IMR-90 (cell line): ENCODE data around the gene ENTPD1. TPM values are rescaled to one million over a fixed set of nuclear protein-coding genes. Genes with fewer than 3 reads are reported as not detected.
A peak's percentile ranks its signal among the peaks of the same experiment; 100 is the strongest.

ENCODE experiments used
- ATAC-seq: fragments of 200-7000 bp; cut with Tn5 transposase; 2 replicates; pipeline ENCODE4 v1.9.1; 2020; ENCODE audit warnings: low read depth, mild to moderate bottlenecking, moderate library complexity
- BruUV-seq: library from RNA; stranded (reverse); fragments of 400-500 nt; replicated peaks from 2 replicates; lab custom pipeline; 2021; lab: Mats Ljungman, UMichigan
- CTCF ChIA-PET: fragments of 300-600 bp; formaldehyde crosslinking; extraction: SDS; loops from one replicate; lab custom pipeline; 2021; ENCODE audit warnings: antibody characterized with exemption; lab: Yijun Ruan, JAX
- POLR2A ChIA-PET: fragments of 300-600 bp; sonication (Branson Sonifier 250); formaldehyde crosslinking; loops from one replicate; lab custom pipeline; 2022; ENCODE audit warnings: antibody characterized with exemption; ENCODE audit not compliant: unreplicated experiment; lab: Charles Lee
- DNase-seq: peaks from one replicate; pipeline ENCODE4 v3.0.0; 2013
- H2AFZ ChIP-seq: replicated peaks from 2 replicates; pipeline ENCODE3; 2013; ENCODE audit warnings: low read length, mild to moderate bottlenecking; ENCODE audit not compliant: poor library complexity
- H2AK5ac ChIP-seq: 2 replicates; pipeline ENCODE4 v1.6.1; 2013; ENCODE audit warnings: low read depth, low read length, inconsistent platforms
- H2AK9ac ChIP-seq: replicated peaks from 2 replicates; pipeline ENCODE3; 2013; ENCODE audit warnings: mild to moderate bottlenecking, low read depth, low read length, moderate library complexity; ENCODE audit not compliant: poor library complexity
- H2BK120ac ChIP-seq: 2 replicates; pipeline ENCODE4 v1.6.1; 2013; ENCODE audit warnings: low read depth, low read length, inconsistent platforms
- H2BK15ac ChIP-seq: 3 replicates; pipeline ENCODE4 v1.6.1; 2013; ENCODE audit warnings: low read depth, low read length, inconsistent platforms
- H2BK20ac ChIP-seq: 2 replicates; pipeline ENCODE4 v1.6.1; 2013; ENCODE audit warnings: low read depth, mild to moderate bottlenecking, inconsistent platforms, low read length, moderate library complexity
- H2BK5ac ChIP-seq: 2 replicates; pipeline ENCODE4 v1.6.1; 2013; ENCODE audit warnings: mild to moderate bottlenecking, low read depth, low read length, inconsistent platforms; ENCODE audit not compliant: poor library complexity, severe bottlenecking
- H3K14ac ChIP-seq: replicated peaks from 2 replicates; pipeline ENCODE4 v1.6.1; 2013; ENCODE audit warnings: low read depth, low read length, inconsistent platforms
- H3K18ac ChIP-seq: 2 replicates; pipeline ENCODE4 v1.6.1; 2013; ENCODE audit warnings: low read depth, low read length, control low read depth
- H3K23ac ChIP-seq: 2 replicates; pipeline ENCODE4 v1.6.1; 2013; ENCODE audit warnings: low read depth, low read length, inconsistent platforms
- H3K27ac ChIP-seq: 2 replicates; pipeline ENCODE4 v1.5.1; 2013; ENCODE audit warnings: mild to moderate bottlenecking, control low read depth, low read length; ENCODE audit not compliant: insufficient read depth
- H3K27me3 ChIP-seq: 2 replicates; pipeline ENCODE4 v1.6.1; 2013; ENCODE audit warnings: low read length; ENCODE audit not compliant: control insufficient read depth, insufficient read depth
- H3K36me3 ChIP-seq: 2 replicates; pipeline ENCODE4 v1.6.1; 2013; ENCODE audit warnings: low read length, mixed read lengths; ENCODE audit not compliant: control insufficient read depth, insufficient read depth
- H3K4ac ChIP-seq: 2 replicates; pipeline ENCODE4 v1.6.1; 2013; ENCODE audit warnings: low read depth, low read length, inconsistent platforms
- H3K4me1 ChIP-seq: 2 replicates; pipeline ENCODE4 v1.6.1; 2013; ENCODE audit warnings: low read length, mixed read lengths; ENCODE audit not compliant: control insufficient read depth, insufficient read depth
- H3K4me2 ChIP-seq: 2 replicates; pipeline ENCODE4 v1.6.1; 2013; ENCODE audit warnings: low read depth, mild to moderate bottlenecking, control low read depth, low read length, moderate library complexity
- H3K4me3 ChIP-seq: 2 replicates; pipeline ENCODE4 v1.5.1; 2013; ENCODE audit warnings: low read depth, mild to moderate bottlenecking, control low read depth, low read length, moderate library complexity; ENCODE audit not compliant: insufficient read depth
- H3K56ac ChIP-seq: 2 replicates; pipeline ENCODE4 v1.6.1; 2013; ENCODE audit warnings: low read length, inconsistent platforms; ENCODE audit not compliant: insufficient read depth; ENCODE audit errors: extremely low read depth
- H3K79me1 ChIP-seq, 2 experiments: 2 replicates each; pipeline ENCODE4 v1.6.1; 2013; ENCODE audit warnings: low read length in 2 of 2, inconsistent platforms in 1 of 2, low read depth in 1 of 2
- H3K9ac ChIP-seq: 2 replicates; pipeline ENCODE4 v1.6.1; 2013; ENCODE audit warnings: low read depth, low read length, control low read depth
- H3K9me1 ChIP-seq: 2 replicates; pipeline ENCODE4 v1.6.1; 2013; ENCODE audit warnings: low read length, inconsistent platforms; ENCODE audit not compliant: insufficient read depth
- H3K9me3 ChIP-seq: 2 replicates; pipeline ENCODE4 v1.6.1; 2013; ENCODE audit warnings: low read length; ENCODE audit not compliant: control insufficient read depth, insufficient read depth
- H4K20me1 ChIP-seq: 2 replicates; pipeline ENCODE4 v1.6.1; 2013; ENCODE audit warnings: low read length, inconsistent platforms; ENCODE audit not compliant: insufficient read depth
- H4K5ac ChIP-seq: 2 replicates; pipeline ENCODE4 v1.6.1; 2013; ENCODE audit warnings: mild to moderate bottlenecking, low read depth, low read length, control low read depth
- H4K8ac ChIP-seq, 2 experiments: 2 replicates each; pipeline ENCODE4 v1.6.1; 2013; ENCODE audit warnings: low read depth in 2 of 2, low read length in 2 of 2, control low read depth in 1 of 2, inconsistent platforms in 1 of 2
- H4K91ac ChIP-seq: 2 replicates; pipeline ENCODE4 v1.6.1; 2013; ENCODE audit warnings: low read depth, low read length, inconsistent platforms; ENCODE audit not compliant: insufficient read depth
- CEBPB ChIP-seq: IDR thresholded peaks from 2 replicates; pipeline ENCODE4 v1.6.1; 2012; ENCODE audit warnings: low read depth, low read length, improper control_type of control experiment
- MXI1 ChIP-seq: IDR thresholded peaks from 2 replicates; pipeline ENCODE4 v1.6.1; 2012; ENCODE audit warnings: low read depth, mild to moderate bottlenecking, low read length, moderate library complexity, borderline replicate concordance
- POLR2A ChIP-seq: IDR thresholded peaks from 2 replicates; pipeline ENCODE4 v1.6.1; 2012; ENCODE audit warnings: mild to moderate bottlenecking, low read depth, low read length
- RFX5 ChIP-seq: IDR thresholded peaks from 2 replicates; pipeline ENCODE4 v1.8.0; 2012; ENCODE audit warnings: low read depth, mild to moderate bottlenecking, low read length, moderate library complexity
- WGBS, 2 experiments: methylation state at CpG; one replicate each; pipeline versions ENCODE4 v1.1.5 to v1.1.7; 2013; ENCODE audit warnings: missing lambda C conversion rate in 2 of 2; ENCODE audit not compliant: insufficient read length in 1 of 2; ENCODE audit errors: extremely low coverage in 2 of 2; 5-methylcytosine and 5-hydroxymethylcytosine counted together
- dilution Hi-C: fragments of 300-500 bp; cut with HindIII; formaldehyde crosslinking; loops from one replicate; pipeline ENCODE4 v1.14.3; 2018; ENCODE audit warnings: low sequenced_read_pairs; ENCODE audit not compliant: unreplicated experiment
- in situ Hi-C: fragments of 300-500 bp; cut with MboI; formaldehyde crosslinking; loops from 3 replicates; pipeline ENCODE4 v1.14.3; 2019; ENCODE audit warnings: low sequenced_read_pairs, inconsistent platforms, mixed read lengths
- intact Hi-C: fragments of 100-400 bp; cut with micrococcal nuclease; formaldehyde crosslinking; loops from 2 replicates; pipeline ENCODE4 v1.10.0; 2022
- polyA plus RNA-seq, 3 experiments: library from polyadenylated mRNA; depleted of rRNA; stranded (reverse); fragments of >200 nt; gene quantifications; 2 replicates each; pipeline ENCODE4 v1.2.3, GENCODE V29; 2012; ENCODE audit warnings: low replicate concordance in 1 of 3
- total RNA-seq: library from RNA; depleted of rRNA; stranded (reverse); fragments of >200 nt; gene quantifications from 2 replicates; pipeline ENCODE4 v1.2.3, GENCODE V29; 2012

ENTPD1 gene
- total and polyA plus RNA-seq, 2 of the 4 experiments (the other 2 are of a cell fraction): under 0.01 TPM; not detected in 1

DNA sequence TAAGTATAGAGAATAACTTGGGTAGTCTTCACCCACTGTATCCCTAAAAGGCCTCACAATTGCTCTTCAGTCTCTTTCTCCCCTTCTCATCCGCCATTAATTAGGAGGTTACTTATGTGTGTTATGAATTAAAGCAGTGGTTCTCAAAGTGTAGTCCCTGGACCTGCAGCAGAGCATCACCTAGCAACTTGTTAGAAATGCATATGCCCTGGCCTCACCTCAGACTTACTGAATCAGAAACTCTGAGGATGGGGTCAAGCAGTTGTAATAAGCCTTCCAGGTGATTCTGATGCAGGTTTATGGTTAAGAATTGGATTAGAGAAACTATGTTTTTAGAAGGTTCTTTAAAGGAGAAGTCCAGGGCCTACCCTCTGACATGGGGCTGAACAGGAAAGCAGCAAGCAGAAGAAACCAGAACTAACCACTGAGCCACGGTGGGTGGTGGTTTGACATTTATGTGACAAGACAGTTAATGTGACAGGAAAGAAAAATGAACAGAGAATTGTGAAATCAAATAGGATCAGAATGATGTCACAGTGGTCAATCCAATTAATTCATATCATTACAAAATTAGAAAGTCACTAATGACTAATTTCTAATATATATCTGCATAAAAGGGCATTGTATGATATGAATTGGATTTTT is 37.6 kb downstream of the ENTPD1 start:
- Histone ChIP-seq H3K9me1 (no peaks in the 10 kb centered on the region), H3K9me3 (no peaks in the 10 kb centered on the region), H3K9ac (peak overlapping the region; percentile 15; the same call in 1 of the 2 replicates), H2AFZ (no peak overlapping the region), H2AK5ac (peak overlapping the region; percentile 72; the same call in 1 of the 2 replicates), H2BK120ac (peak overlapping the region; percentile 82; the same call in 1 of the 2 replicates), H4K5ac (peak overlapping the region; percentile 73; the same call in 1 of the 2 replicates), H4K8ac (peak overlapping the region; percentile 35 to 91), H3K14ac (peak overlapping the region; percentile 82), H4K91ac (peak overlapping the region; percentile 82; the same call in 1 of the 2 replicates), H3K4me2 (no peak overlapping the region), H3K4ac (peak overlapping the region; percentile 65), H2BK20ac (peak overlapping the region; percentile 78), H3K56ac (no peak overlapping the region), H3K79me1 (no peaks in the 10 kb centered on the region), H3K27ac (peak overlapping the region; percentile 64; the same call in 1 of the 2 replicates), H3K18ac (peak overlapping the region; percentile 92), H3K4me3 (no peak overlapping the region), H3K36me3 (no peaks in the 10 kb centered on the region), H2BK5ac (peak overlapping the region; percentile 76), H3K23ac (peak overlapping the region; percentile 65; the same call in 1 of the 2 replicates), H3K4me1 (peaks cover 3% of the 10 kb centered on the region; the same call in 1 of the 2 replicates), H2BK15ac (peak overlapping the region; percentile 94; the same call in 2 of the 3 replicates), H2AK9ac (no peak overlapping the region), H4K20me1 (no peaks in the 10 kb centered on the region), H3K27me3 (no peaks in the 10 kb centered on the region)
- dilution Hi-C loops: no loop called here
- DNase-seq (no peak), ATAC-seq (no peak)
- in situ Hi-C loops: no loop called here
- ChIA-PET POLR2A (interaction anchor here (0.6 kb wide), 1 partner anchor 77 kb away, joined by 10 read pairs; no protein-coding TSS in a partner anchor), CTCF (no interaction called here)
- BruUV-seq: no TSS peak
- TF ChIP-seq RFX5 (no peak), POLR2A (no peak), MXI1 (no peak), CEBPB (no peak)
- WGBS, 2 experiments: no CpG with 5 or more reads among the region's 2 CpGs
- intact Hi-C loops: no loop called here
